ENCODE measurements around the gene SCYL3.
A peak's percentile ranks its signal among the peaks of the same experiment; 100 is the strongest.
"Not testable (repeated sequence)": the region's sequence is repeated elsewhere in the genome, so short reads cannot be mapped to it uniquely, and the experiment has no call there.

Gene SCYL3

GRCh38 chr1:169899519-169900217 lies 6.0 kb upstream of the SCYL3 start:
- DNase-seq = no peak

- no peak for DNase-seq
Measured at GRCh38 chr1:169896013-169896412, 2.3 kb upstream of the SCYL3 start.

- DNase-seq = no peak
Measured at GRCh38 chr1:169894424-169895145, 889 bp upstream of the SCYL3 start.

- no peak for DNase-seq
Measured at GRCh38 chr1:169892927-169893644, 610 bp downstream of the SCYL3 start.

- DNase-seq = no peak
Measured at GRCh38 chr1:169892176-169892926, 1.3 kb downstream of the SCYL3 start.

- no peak for DNase-seq
Measured at GRCh38 chr1:169891539-169891885, 2.2 kb downstream of the SCYL3 start.

- peak; percentile 29 for DNase-seq
Measured at GRCh38 chr1:169890761-169891538, 2.7 kb downstream of the SCYL3 start.

- no peak for DNase-seq
Measured at GRCh38 chr1:169889871-169890270, 3.8 kb downstream of the SCYL3 start.

- DNase-seq = no peak
Measured at GRCh38 chr1:169886931-169887330, 6.8 kb downstream of the SCYL3 start.

GRCh38 chr1:169886422-169886821 lies 7.3 kb downstream of the SCYL3 start:
- no peak for DNase-seq

GRCh38 chr1:169885207-169885606 lies 8.5 kb downstream of the SCYL3 start:
- DNase-seq = no peak

GRCh38 chr1:169884634-169885033 lies 9.1 kb downstream of the SCYL3 start:
- DNase-seq = no peak

- no peak for DNase-seq
Measured at GRCh38 chr1:169882039-169882511, 11.6 kb downstream of the SCYL3 start.

- DNase-seq = no peak
Measured at GRCh38 chr1:169879034-169879840, 14.5 kb downstream of the SCYL3 start.

- no peak for DNase-seq
Measured at GRCh38 chr1:169878498-169878897, 15.2 kb downstream of the SCYL3 start.

- no peak for DNase-seq
Measured at GRCh38 chr1:169877800-169878491, 15.8 kb downstream of the SCYL3 start.

- no peak for DNase-seq
Measured at GRCh38 chr1:169874229-169874628, 19.5 kb downstream of the SCYL3 start.

- DNase-seq = no peak
Measured at GRCh38 chr1:169873582-169874199, 20.0 kb downstream of the SCYL3 start.

- DNase-seq = no peak
Measured at GRCh38 chr1:169872906-169873305, 20.8 kb downstream of the SCYL3 start.

- DNase-seq = not testable (repeated sequence)
Measured at GRCh38 chr1:169871988-169872387, 21.7 kb downstream of the SCYL3 start.
